Breast epithelium (tissue), 3 donors: ENCODE measurements around the gene CCDC137.

Source experiments
- POLR2A ChIP-seq: fragments of 450-650 bp; IDR thresholded peaks from one replicate; pipeline ENCODE4 v1.6.1; 2016; ENCODE audit warnings: antibody characterized with exemption, mild to moderate bottlenecking, moderate library complexity
- POLR2AphosphoS5 ChIP-seq, 3 donors: sonication (generic); formaldehyde crosslinking; IDR thresholded peaks; one replicate each; pipeline ENCODE4 v1.6.1; 2017; ENCODE audit warnings: antibody characterized with exemption in 3 of 3
- TF ChIP-seq, protein P1 (sequence below), 3 donors: fragments of 450-650 bp; IDR thresholded peaks; one replicate each; pipeline ENCODE4 v1.5.1; 2016 to 2017; ENCODE audit warnings: antibody characterized with exemption in 3 of 3, mild to moderate bottlenecking in 3 of 3, moderate library complexity in 3 of 3

DNA sequence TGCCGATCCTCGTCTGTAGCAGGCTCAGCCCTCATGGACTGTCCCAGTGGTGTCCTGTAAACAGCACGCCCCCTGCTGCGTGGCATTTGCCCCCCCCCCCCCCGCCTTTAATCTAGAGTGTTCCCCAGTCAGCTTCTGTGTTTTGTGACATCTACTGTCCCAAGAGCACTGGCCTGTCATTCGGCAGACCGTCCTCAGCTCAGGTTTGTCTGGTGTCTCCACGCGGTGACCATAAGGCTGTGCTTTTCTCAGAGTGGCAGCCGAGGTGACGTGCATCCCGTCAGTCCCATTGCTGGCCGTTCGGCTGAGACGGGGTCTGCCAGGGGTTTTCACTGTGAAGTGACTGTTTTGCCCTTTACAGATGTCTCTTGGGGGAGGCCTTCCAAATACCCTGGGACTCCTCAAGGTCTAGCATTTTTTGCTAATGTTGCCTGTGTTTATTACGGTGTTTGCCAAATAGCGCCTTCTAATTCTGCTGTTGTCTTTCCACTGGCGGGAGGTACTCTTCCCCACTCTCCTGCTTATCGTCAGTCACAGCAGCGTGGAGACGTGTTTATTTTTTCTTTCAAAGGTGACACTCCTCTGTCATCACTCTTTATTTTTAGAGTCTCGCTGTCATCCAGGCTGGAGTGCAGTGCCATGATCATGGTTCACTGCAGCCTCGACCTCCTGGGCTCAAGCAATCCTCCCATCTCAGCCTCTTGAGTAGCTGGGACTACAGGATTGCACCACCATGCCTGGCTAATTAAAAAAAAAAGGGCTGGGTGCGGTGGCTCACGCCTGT, 30.9 kb downstream of the CCDC137 start:
- TF ChIP-seq, protein P1, sequence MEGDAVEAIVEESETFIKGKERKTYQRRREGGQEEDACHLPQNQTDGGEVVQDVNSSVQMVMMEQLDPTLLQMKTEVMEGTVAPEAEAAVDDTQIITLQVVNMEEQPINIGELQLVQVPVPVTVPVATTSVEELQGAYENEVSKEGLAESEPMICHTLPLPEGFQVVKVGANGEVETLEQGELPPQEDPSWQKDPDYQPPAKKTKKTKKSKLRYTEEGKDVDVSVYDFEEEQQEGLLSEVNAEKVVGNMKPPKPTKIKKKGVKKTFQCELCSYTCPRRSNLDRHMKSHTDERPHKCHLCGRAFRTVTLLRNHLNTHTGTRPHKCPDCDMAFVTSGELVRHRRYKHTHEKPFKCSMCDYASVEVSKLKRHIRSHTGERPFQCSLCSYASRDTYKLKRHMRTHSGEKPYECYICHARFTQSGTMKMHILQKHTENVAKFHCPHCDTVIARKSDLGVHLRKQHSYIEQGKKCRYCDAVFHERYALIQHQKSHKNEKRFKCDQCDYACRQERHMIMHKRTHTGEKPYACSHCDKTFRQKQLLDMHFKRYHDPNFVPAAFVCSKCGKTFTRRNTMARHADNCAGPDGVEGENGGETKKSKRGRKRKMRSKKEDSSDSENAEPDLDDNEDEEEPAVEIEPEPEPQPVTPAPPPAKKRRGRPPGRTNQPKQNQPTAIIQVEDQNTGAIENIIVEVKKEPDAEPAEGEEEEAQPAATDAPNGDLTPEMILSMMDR (IDR thresholded peaks at IDR 0.05), result no peak
- no peak for TF ChIP-seq POLR2A
- TF ChIP-seq POLR2AphosphoS5 (IDR thresholded peaks at IDR 0.05), result no peak
